ENCODE results near the gene DLX6. TPM values are rescaled to one million over a fixed set of nuclear protein-coding genes. Genes with fewer than 3 reads are reported as not detected.
A peak's percentile ranks its signal among the peaks of the same experiment; 100 is the strongest.
"Not testable (repeated sequence)": the region's sequence is repeated elsewhere in the genome, so short reads cannot be mapped to it uniquely, and the experiment has no call there.

Gene DLX6
- total RNA-seq, 2 donors from 2014 or later = 0.24 TPM; not detected in 1

GRCh38 chr7:97018791-97019531 lies 13.6 kb downstream of the DLX6 start:
- ATAC-seq (no peak), DNase-seq (no peak)
- intact Hi-C loops (cut with DNase I) = no loop called here

- intact Hi-C loops (cut with DNase I) = loop anchor here (10.0 kb wide), 3 partner anchors 605 to 1105 kb away; no protein-coding TSS in a partner anchor
These were observed 14.4 kb downstream of the DLX6 start for GRCh38 chr7:97019710-97020225.

GRCh38 chr7:97020601-97020995 lies 15.2 kb downstream of the DLX6 start:
- ATAC-seq = no peak
- intact Hi-C loops (cut with DNase I) = loop anchor here (10.0 kb wide), 3 partner anchors 606 to 1106 kb away; no protein-coding TSS in a partner anchor
- DNase-seq = no peak

More at GRCh38 chr7:97019710-97020225, 14.4 kb downstream of the DLX6 start:
- ATAC-seq (no peak), DNase-seq (no peak)

- DNase-seq (no peak), ATAC-seq (no peak)
- intact Hi-C loops (cut with DNase I) = loop anchor here (10.0 kb wide), 3 partner anchors 606 to 1106 kb away; no protein-coding TSS in a partner anchor
These were observed 15.8 kb downstream of the DLX6 start for GRCh38 chr7:97020996-97021746.

GRCh38 chr7:97021747-97022490 lies 16.6 kb downstream of the DLX6 start:
- ATAC-seq (no peak), DNase-seq (no peak)
- intact Hi-C loops (cut with DNase I) = loop anchor here (10.0 kb wide), 3 partner anchors 607 to 1107 kb away; no protein-coding TSS in a partner anchor

- DNase-seq (no peak), ATAC-seq (no peak)
- intact Hi-C loops (cut with DNase I) = loop anchor here (10.0 kb wide), 3 partner anchors 608 to 1108 kb away; no protein-coding TSS in a partner anchor
These were observed 17.3 kb downstream of the DLX6 start for GRCh38 chr7:97022491-97023306.

- intact Hi-C loops (cut with DNase I) = loop anchor here (10.0 kb wide), 3 partner anchors 610 to 1110 kb away; no protein-coding TSS in a partner anchor
- DNase-seq (no peak), ATAC-seq (peak; percentile 29 to 40)
These were observed 19.1 kb downstream of the DLX6 start, which contains the start of gene DLX5 for GRCh38 chr7:97024209-97025129. Gene DLX5 (minus strand): TSS chr7:97024831. CDS start chr7:97024623, 208 bp downstream.

GRCh38 chr7:97025130-97025499 lies 19.8 kb downstream of the DLX6 start:
- DNase-seq (no peak), ATAC-seq (no peak)
- intact Hi-C loops (cut with DNase I) = loop anchor here (10.0 kb wide), 3 partner anchors 610 to 1110 kb away; no protein-coding TSS in a partner anchor

- ATAC-seq (peak; percentile 29 to 31), DNase-seq (no peak)
- intact Hi-C loops (cut with DNase I) = loop anchor here (2.0 to 10.0 kb wide), 5 partner anchors 611 to 1111 kb away; no protein-coding TSS in a partner anchor
These were observed 20.8 kb downstream of the DLX6 start for GRCh38 chr7:97025983-97026714.

GRCh38 chr7:97026715-97027426 lies 21.5 kb downstream of the DLX6 start:
- DNase-seq = no peak
- intact Hi-C loops (cut with DNase I) = loop anchor here (2.0 to 10.0 kb wide), 5 partner anchors 612 to 1112 kb away; no protein-coding TSS in a partner anchor
- ATAC-seq = peak; percentile 25 to 26

- ATAC-seq (peak; percentile 79 to 91), DNase-seq (peak; percentile 77)
- intact Hi-C loops (cut with DNase I) = loop anchor here (2.0 to 10.0 kb wide), 5 partner anchors 613 to 1113 kb away; no protein-coding TSS in a partner anchor
These were observed 22.3 kb downstream of the DLX6 start for GRCh38 chr7:97027427-97028234.

- intact Hi-C loops (cut with DNase I); ATAC-seq; DNase-seq: not testable (repeated sequence)
These were observed 29.0 kb downstream of the DLX6 start for GRCh38 chr7:97034213-97034852.

- intact Hi-C loops (cut with DNase I) = no loop called here
- ATAC-seq (no peak), DNase-seq (no peak)
These were observed 34.2 kb downstream of the DLX6 start for GRCh38 chr7:97039374-97040065.

- no peak for DNase-seq
- no peak for ATAC-seq
- intact Hi-C loops (cut with DNase I) = no loop called here
These were observed 37.9 kb downstream of the DLX6 start for GRCh38 chr7:97043281-97043680.
